Muscle layer of duodenum (tissue), 2 donors: ENCODE results near the gene ZBTB8A.
"Not testable (repeated sequence)": the region's sequence is repeated elsewhere in the genome, so short reads cannot be mapped to it uniquely, and the experiment has no call there.

Experiments used
- H3K27ac ChIP-seq: one replicate; pipeline ENCODE4 v1.7.0; 2013; ENCODE audit warnings: mild to moderate bottlenecking, low read length
- H3K27me3 ChIP-seq: one replicate; pipeline ENCODE4 v1.7.0; 2013; ENCODE audit warnings: low read depth, mild to moderate bottlenecking, control low read depth, low read length
- H3K36me3 ChIP-seq, 2 donors: one replicate each; pipeline ENCODE4 v1.7.0; 2013; ENCODE audit warnings: low read length in 2 of 2, control low read depth in 1 of 2, mild to moderate bottlenecking in 1 of 2; ENCODE audit not compliant: insufficient read depth in 2 of 2, control insufficient read depth in 1 of 2
- H3K4me1 ChIP-seq, 2 donors: one replicate each; pipeline ENCODE4 v1.7.0; 2013; ENCODE audit warnings: low read length in 2 of 2, mild to moderate bottlenecking in 2 of 2, control low read depth in 1 of 2, moderate library complexity in 1 of 2; ENCODE audit not compliant: insufficient read depth in 2 of 2, control insufficient read depth in 1 of 2
- H3K4me3 ChIP-seq, 2 donors: one replicate each; pipeline ENCODE4 v1.7.0; 2013; ENCODE audit warnings: low read length in 2 of 2, low read depth in 1 of 2, mild to moderate bottlenecking in 1 of 2
- H3K9me3 ChIP-seq, 2 donors: one replicate each; pipeline ENCODE4 v1.7.0; 2013; ENCODE audit warnings: low read length in 2 of 2, control low read depth in 1 of 2, mild to moderate bottlenecking in 1 of 2; ENCODE audit not compliant: control insufficient read depth in 1 of 2
- donor health status: healthy.

ZBTB8A gene

DNA sequence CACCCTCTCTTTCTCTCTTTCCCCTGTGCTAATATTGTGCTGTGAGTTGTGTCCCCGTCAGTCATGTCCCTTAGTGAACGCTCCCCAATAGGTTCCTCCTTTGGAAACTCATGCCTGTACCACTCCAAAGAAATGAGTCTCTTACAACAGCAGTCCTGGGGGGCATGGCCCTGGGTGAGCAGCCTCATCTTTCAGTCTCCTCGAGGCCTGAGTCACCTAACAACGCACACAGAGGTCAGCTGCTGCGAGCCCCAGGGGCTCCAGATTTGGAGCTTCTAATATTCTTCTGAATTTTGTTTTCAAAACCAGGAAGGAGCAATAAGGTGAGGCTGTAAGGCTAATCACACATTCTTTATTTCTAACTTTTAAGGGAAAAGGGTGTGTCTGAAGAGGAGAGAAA is 30.5 kb upstream of the ZBTB8A start:
- Histone ChIP-seq H3K27ac (no peak overlapping the region), H3K27me3 (no peaks in the 10 kb centered on the region), H3K4me3 (no peak overlapping the region), H3K9me3 (no peaks in the 10 kb centered on the region), H3K36me3 (no peaks in the 10 kb centered on the region), H3K4me1 (no peaks in the 10 kb centered on the region)

DNA sequence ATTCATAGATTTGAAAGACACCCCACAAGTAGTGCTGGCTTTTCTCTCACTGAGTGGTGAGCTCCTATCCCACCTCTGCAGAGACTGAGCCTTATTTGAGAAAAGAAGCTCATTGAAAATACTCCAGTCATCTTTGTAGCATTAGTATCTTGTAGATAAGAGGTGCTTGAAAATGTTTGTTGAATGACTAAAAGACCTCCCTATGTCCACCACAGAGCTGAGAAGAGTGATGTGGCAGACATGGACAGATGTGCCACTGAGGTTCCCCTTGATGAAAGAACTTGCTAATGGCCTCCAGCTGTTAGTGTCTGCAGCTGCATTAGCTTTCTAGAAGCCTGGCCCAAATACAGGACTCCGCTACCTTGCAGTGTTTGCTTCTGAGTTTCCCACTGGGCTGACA is 29.3 kb upstream of the ZBTB8A start:
- Histone ChIP-seq H3K27ac (no peak overlapping the region), H3K27me3 (no peaks in the 10 kb centered on the region), H3K4me1 (no peaks in the 10 kb centered on the region), H3K9me3 (no peaks in the 10 kb centered on the region), H3K36me3 (no peaks in the 10 kb centered on the region), H3K4me3 (no peak overlapping the region)

DNA sequence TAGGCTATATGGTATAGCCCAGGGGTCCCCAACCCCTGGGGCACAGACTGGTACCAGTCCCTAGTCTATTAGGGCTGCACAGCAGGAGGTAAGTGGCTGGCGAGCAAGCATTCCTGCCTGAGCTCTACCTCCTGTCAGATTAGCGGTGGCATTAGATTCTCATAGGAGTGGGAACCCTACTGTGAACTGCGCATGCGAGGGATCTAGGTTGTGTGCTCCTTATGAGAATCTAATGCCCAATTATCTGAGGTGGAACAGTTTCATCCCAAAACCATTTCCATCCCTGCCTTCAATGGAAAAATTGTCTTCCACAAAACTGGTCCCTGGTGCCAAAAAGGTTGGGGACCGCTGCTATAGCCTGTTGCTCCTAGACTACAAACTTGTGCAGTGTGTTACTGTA is 22.8 kb upstream of the ZBTB8A start:
- no peak overlapping the region for H3K4me3 ChIP-seq
- no peak overlapping the region for H3K27ac ChIP-seq

DNA sequence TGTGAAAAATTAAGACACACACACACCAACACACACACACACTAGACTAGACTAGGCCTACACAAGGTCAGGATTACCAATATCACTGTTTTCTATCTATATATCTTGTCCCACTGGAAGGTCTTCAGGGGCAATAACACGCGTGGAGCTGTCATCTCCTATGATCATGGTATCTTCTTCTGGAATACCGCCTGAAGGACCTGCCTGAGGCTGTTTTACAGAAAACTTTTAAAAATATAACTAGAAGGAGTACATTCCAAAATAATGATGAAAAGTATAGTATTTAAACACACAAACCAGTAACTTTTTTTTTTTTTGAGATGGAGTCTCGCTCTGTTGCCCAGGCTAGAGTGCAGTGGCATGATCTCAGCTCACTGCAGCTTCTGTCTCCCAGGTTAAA is 20.3 kb upstream of the ZBTB8A start:
- Histone ChIP-seq H3K36me3 (no peaks in the 10 kb centered on the region), H3K4me1 (no peaks in the 10 kb centered on the region), H3K9me3 (no peaks in the 10 kb centered on the region), H3K27me3 (no peaks in the 10 kb centered on the region), H3K4me3 (no peak overlapping the region), H3K27ac (no peak overlapping the region)

More for the DNA sequence above, 22.8 kb upstream of the ZBTB8A start:
- Histone ChIP-seq H3K27me3 (no peaks in the 10 kb centered on the region), H3K36me3 (no peaks in the 10 kb centered on the region), H3K4me1 (no peaks in the 10 kb centered on the region), H3K9me3 (no peaks in the 10 kb centered on the region)

DNA sequence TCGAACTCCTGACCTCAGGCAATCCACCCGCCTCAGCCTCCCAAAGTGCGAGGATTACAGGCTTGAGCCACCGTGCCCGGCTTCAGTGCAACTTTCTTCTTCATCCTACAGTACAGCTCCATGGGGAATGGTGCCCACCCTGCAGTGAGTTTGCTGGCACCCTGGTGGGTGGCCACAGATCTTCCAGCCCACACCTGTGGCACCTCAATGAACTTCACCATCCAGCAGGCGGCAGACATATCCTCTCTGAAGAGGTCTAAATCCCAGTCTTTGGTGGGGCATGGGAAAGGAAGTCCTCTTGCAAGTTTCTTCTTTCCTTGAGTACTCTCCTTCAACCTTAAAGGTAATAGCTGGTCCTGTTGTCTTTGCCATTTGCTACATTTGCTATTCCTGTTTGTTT is 18.1 kb upstream of the ZBTB8A start:
- Histone ChIP-seq H3K36me3 (no peaks in the 10 kb centered on the region), H3K4me3 (no peak overlapping the region), H3K4me1 (no peaks in the 10 kb centered on the region), H3K9me3 (no peaks in the 10 kb centered on the region), H3K27me3 (no peaks in the 10 kb centered on the region), H3K27ac (no peak overlapping the region)

DNA sequence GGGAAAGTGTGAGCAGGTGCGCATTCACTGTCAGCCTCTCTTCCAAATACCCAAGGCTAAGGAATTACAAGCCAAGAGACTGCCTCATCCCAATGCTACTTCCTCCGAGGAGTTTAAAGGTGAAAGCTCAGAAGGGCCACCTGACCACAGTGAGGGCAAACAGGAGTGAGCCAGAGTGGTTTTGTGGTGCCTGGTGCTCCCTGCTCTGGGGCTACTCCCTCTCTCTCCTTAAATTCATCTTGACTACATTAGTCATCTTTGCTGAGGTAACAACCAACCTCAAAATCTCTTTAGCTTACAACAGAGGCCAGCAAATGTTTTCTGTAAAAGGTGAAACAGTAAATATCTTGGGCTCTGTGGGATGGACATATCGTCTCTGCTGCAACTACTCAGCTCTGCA is 14.2 kb upstream of the ZBTB8A start:
- no peaks in the 10 kb centered on the region for H3K36me3 ChIP-seq
- no peak overlapping the region for H3K4me3 ChIP-seq
- no peaks in the 10 kb centered on the region for H3K4me1 ChIP-seq
- H3K27me3 ChIP-seq: no peaks in the 10 kb centered on the region
- H3K27ac ChIP-seq: no peak overlapping the region
- H3K9me3 ChIP-seq: no peaks in the 10 kb centered on the region

DNA sequence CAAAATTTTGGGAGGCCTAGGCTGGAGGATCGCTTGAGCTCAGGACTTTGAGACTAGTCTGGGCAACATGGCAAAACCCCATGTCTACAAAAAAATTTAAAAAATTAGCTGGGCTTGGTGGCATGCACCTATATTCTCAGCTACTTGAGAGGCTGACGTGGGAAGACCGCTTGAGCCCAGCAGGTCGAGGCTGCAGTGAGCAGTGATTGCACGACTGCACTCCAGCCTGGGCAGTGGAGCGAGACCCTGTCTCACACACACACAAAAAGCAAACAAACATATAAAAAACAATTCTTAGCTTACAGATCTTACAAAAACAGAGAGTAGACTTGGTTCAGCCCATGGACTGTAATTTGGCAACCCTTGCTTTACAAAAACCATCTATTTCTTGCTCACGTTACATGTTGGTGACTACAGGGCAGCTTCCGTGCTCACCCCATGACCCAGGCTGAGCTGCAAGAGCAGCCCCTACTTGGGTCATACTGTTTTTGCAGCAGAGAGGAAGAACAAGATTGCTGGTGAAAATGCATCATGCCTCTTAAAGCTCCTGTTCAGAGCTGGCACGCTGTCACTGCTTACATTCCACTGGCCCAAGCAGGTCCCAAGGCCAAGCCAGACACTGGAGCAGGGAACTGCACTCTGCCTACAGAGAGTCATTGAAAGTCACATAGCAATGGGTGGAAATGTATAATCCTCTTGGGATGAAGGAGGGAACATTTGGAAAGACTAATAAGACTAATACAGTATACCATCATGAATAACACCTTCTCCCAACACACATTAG is 13.4 kb upstream of the ZBTB8A start:
- no peaks in the 10 kb centered on the region for H3K9me3 ChIP-seq
- H3K4me3 ChIP-seq: no peak overlapping the region
- no peak overlapping the region for H3K27ac ChIP-seq
- H3K4me1 ChIP-seq: no peaks in the 10 kb centered on the region
- no peaks in the 10 kb centered on the region for H3K27me3 ChIP-seq
- H3K36me3 ChIP-seq: no peaks in the 10 kb centered on the region

DNA sequence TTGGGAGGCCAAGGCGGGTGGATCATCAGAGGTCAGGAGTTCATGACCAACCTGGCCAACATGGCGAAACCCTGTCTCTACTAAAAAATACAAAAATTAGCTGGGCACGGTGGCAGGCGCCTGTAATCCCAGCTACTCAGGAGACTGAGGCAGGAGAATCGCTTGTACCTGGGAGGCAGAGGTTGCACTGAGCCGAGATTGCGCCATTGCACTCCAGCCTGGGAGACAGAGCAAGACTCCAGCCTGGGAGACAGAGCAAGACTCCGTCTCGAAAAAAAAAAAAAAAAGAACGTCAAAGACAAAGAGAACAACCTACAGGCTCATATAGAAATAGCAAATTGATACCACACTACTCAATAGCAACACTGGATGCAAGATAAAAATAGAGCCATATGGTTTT is 10.7 kb upstream of the ZBTB8A start:
- H3K4me1 ChIP-seq: not testable (repeated sequence)

DNA sequence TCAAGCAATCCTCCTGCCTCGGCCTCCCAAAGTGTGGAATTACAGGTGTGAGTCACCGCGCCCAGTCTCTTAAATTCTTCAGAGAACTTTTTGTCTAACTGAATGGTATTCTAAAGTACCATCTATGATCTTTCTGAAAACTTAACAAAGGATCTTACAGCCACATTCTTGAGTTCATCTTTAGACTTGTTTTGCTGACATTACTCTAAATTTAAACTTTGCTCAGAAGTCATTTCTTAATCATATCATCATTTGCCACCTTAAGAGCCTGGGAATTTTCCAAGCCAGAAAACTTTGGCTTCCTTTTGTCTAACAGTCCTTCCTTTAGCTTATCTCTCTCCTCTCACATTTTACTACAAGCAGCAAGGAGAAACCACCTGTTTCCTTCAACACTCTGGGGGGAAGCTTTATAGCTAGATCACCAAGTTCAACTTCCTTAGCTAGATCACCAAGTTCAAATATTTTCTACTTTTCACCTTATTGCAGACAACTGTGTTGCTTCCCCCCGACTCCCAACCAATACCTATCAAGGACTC is 5.4 kb upstream of the ZBTB8A start:
- no peak overlapping the region for H3K4me3 ChIP-seq
- H3K27me3 ChIP-seq: no peaks in the 10 kb centered on the region
- H3K36me3 ChIP-seq: no peaks in the 10 kb centered on the region
- H3K4me1 ChIP-seq: no peaks in the 10 kb centered on the region
- H3K9me3 ChIP-seq: no peaks in the 10 kb centered on the region
- no peak overlapping the region for H3K27ac ChIP-seq

More for the DNA sequence above, 10.7 kb upstream of the ZBTB8A start:
- H3K27ac ChIP-seq, H3K36me3 ChIP-seq, H3K4me3 ChIP-seq, H3K27me3 ChIP-seq, H3K9me3 ChIP-seq: not testable (repeated sequence)

DNA sequence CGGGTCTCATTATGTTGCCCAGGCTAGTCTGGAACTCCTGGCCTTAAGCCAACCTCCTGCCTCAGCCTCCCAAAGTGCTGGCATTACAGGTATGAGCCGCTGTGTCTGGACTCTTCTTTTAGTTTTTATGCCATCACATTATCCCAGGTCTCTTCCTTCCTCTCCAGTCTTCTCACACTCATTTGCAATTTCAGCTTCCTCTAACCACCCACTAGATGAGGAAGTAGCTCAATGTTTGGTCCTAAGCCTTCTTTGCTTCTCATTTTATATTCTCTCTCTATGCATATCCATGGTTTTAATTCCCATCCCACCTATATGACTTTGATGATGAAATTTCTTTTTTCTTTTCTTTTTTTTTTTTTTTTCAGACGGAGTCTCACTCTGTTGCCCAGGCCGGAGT is 3.1 kb upstream of the ZBTB8A start:
- Histone ChIP-seq H3K4me3 (no peak overlapping the region), H3K4me1 (peaks cover 0 to 5% of the 10 kb centered on the region in 2 donors), H3K27me3 (no peaks in the 10 kb centered on the region), H3K36me3 (no peaks in the 10 kb centered on the region), H3K27ac (no peak overlapping the region), H3K9me3 (no peaks in the 10 kb centered on the region)

DNA sequence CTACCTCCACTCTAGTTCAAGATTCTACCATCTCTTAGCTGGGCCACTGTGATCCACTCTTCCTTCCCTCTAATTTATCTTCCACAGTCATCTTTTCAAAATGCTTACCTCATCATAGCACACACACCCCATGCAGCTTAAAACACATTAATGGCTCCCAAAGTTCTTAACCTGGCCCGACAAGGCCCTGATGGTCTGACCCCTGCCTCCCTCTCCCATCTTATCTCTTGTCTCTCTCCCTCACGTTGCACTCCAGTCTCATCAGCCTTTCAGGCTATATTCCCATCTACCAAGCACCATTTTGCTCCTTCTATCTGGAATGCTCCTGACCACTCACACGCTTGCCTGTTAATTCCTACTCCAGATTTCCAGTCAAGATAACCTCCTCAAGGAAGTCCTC is 2.5 kb upstream of the ZBTB8A start:
- Histone ChIP-seq H3K4me3 (no peak overlapping the region), H3K36me3 (no peaks in the 10 kb centered on the region), H3K9me3 (no peaks in the 10 kb centered on the region), H3K27me3 (no peaks in the 10 kb centered on the region), H3K27ac (no peak overlapping the region), H3K4me1 (peaks cover 0 to 5% of the 10 kb centered on the region in 2 donors)
